Thymus (tissue), 11 donors: ENCODE measurements around the gene SPATA12. TPM values are rescaled to one million over a fixed set of nuclear protein-coding genes. Genes with fewer than 3 reads are reported as not detected.

Experiments
- DNase-seq, 9 donors: peaks; one replicate each; pipeline ENCODE4 v3.0.0-alpha.2; 2013; ENCODE audit warnings: low spot score in 9 of 9, low read depth in 6 of 9, missing footprints in 1 of 9
- H3K27ac ChIP-seq, 2 donors: one replicate each; pipeline ENCODE4 v1.5.1; 2013; ENCODE audit warnings: control low read depth in 1 of 2, low read depth in 1 of 2, low read length in 1 of 2, mild to moderate bottlenecking in 1 of 2, moderate library complexity in 1 of 2
- H3K27me3 ChIP-seq, 2 donors: one replicate each; pipeline ENCODE4 v1.5.1; 2013; ENCODE audit warnings: low read length in 1 of 2; ENCODE audit not compliant: control insufficient read depth in 2 of 2, insufficient read depth in 1 of 2
- H3K36me3 ChIP-seq, 2 donors: one replicate each; pipeline ENCODE4 v1.5.1; 2013; ENCODE audit warnings: low read length in 1 of 2, mild to moderate bottlenecking in 1 of 2, moderate library complexity in 1 of 2; ENCODE audit not compliant: control insufficient read depth in 2 of 2, insufficient read depth in 2 of 2
- H3K4me1 ChIP-seq, 2 donors: one replicate each; pipeline ENCODE4 v1.5.1; 2013; ENCODE audit warnings: low read length in 2 of 2; ENCODE audit not compliant: control insufficient read depth in 2 of 2, insufficient read depth in 2 of 2
- H3K4me3 ChIP-seq, 2 donors: one replicate each; pipeline ENCODE4 v1.5.1; 2013; ENCODE audit warnings: low read length in 2 of 2, control low read depth in 1 of 2, mild to moderate bottlenecking in 1 of 2
- H3K9me3 ChIP-seq, 2 donors: one replicate each; pipeline ENCODE4 v1.5.1; 2013; ENCODE audit warnings: low read length in 1 of 2, mild to moderate bottlenecking in 1 of 2; ENCODE audit not compliant: control insufficient read depth in 2 of 2, insufficient read depth in 1 of 2
- WGBS: extraction: QIAGEN DNeasy Blood & Tissue Kit; methylation state at CpG from one replicate; pipeline ENCODE4 v1.1.7; 2013; 5-methylcytosine and 5-hydroxymethylcytosine counted together
- polyA plus RNA-seq: library from polyadenylated mRNA; stranded (reverse); fragments of 200-250 nt; gene quantifications from one replicate; pipeline ENCODE4 v1.2.3, GENCODE V29; 2013
- total RNA-seq: library from RNA; stranded (reverse); fragments of 120-200 nt; gene quantifications from one replicate; pipeline ENCODE4 v1.2.4, GENCODE V29; 2013
- donor health status: healthy.

The SPATA12 gene
- total and polyA plus RNA-seq, 2 donors: 0.05 to 0.07 TPM

DNA sequence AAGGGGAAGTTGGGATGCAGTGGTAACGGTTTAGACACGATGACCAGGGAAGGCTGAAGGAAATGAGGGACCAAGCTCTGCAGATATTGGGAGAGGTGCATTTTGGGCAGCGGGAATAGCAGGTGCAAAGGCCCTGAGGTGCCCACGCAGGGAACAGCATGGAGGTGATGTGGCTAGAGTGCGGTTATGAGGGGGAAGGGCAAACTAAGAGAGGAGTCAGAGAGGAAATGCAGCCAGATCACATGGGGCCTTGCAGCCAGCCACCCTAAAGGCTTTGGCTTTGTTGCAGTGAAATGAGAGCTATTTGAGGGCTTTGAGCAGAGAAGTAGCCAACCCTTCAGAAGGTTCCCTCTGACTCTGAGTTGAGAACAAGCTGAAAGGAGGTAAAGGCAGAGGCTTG is 2.6 kb downstream of the SPATA12 start:
- 89% methylated on average over 5 of the region's 5 CpGs for WGBS
- Histone ChIP-seq H3K4me1 (peaks cover 0 to 3% of the 10 kb centered on the region in 2 donors), H3K27ac (no peak overlapping the region), H3K27me3 (no peaks in the 10 kb centered on the region), H3K4me3 (no peak overlapping the region), H3K9me3 (no peaks in the 10 kb centered on the region), H3K36me3 (no peaks in the 10 kb centered on the region)
- DNase-seq: no peak

DNA sequence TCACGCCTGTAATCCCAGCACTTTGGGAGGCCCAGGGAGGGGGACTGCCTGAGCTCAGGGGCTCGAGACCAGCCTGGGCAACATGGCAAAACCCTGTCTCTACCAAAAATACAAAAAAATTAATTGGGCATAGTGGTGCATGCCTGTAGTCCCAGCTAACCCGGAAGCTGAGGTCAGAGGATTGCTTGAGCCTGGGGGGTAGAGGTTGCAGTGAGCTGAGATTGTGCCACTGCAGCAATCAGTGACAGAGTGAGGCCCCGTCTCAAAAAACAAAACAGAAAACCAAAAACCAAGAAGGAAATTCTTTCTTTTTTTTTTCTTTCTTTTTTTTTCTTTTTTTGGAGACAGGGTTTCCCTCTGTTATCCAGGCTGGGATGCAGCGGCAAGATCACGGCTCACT is 3.5 kb downstream of the SPATA12 start:
- Histone ChIP-seq H3K27me3 (no peaks in the 10 kb centered on the region), H3K4me3 (no peak overlapping the region), H3K4me1 (peaks cover 0 to 3% of the 10 kb centered on the region in 2 donors), H3K9me3 (no peaks in the 10 kb centered on the region), H3K36me3 (no peaks in the 10 kb centered on the region), H3K27ac (no peak overlapping the region)
- WGBS: 92% methylated on average over 6 of the region's 6 CpGs
- DNase-seq: no peak

DNA sequence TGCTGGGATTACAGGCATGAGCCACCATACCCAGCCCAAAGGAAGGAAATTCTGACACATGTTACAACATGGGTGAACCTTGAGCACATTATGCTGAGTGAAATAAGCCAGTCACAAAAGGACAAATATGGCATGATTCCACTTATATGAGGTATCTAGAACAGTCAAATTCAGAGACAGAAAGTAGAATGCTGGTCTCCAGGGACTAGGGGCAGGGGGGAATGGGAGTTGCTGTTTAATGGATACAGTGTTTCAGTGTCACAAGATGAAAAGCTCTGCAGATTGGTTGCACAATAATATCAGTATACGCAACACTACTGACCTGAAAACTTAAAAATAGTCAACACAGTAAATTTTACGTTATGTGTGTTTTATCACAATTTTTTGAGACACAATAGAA is 4.1 kb downstream of the SPATA12 start:
- Histone ChIP-seq H3K4me1 (peaks cover 0 to 3% of the 10 kb centered on the region in 2 donors), H3K27me3 (no peaks in the 10 kb centered on the region), H3K4me3 (no peak overlapping the region), H3K36me3 (no peaks in the 10 kb centered on the region), H3K9me3 (no peaks in the 10 kb centered on the region), H3K27ac (no peak overlapping the region)
- 93% methylated on average over 2 of the region's 2 CpGs for WGBS
- no peak for DNase-seq

DNA sequence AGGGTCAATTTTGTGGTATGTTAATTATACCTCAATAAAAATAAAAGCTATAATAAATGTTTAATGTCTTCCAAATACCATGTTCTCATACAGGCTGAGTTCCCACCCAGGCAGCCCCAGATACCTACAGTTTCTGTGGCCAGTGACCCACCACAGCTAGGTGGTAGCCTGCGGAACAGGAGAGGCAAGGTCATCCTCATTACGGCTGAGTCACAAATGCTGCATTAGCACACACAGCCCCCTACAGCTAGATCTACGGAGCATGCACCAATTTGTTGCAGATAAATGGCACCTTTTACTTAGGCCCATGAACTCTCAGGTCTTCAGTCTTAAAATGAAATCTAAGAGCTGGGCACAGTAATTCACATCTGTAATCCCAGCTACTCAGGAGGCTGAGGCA is 5.1 kb downstream of the SPATA12 start:
- H3K9me3 ChIP-seq: no peaks in the 10 kb centered on the region
- H3K4me1 ChIP-seq: peaks cover 0 to 3% of the 10 kb centered on the region in 2 donors
- H3K27me3 ChIP-seq: no peaks in the 10 kb centered on the region
- DNase-seq: no peak
- WGBS: 98% methylated on average over 3 of the region's 3 CpGs
- no peak overlapping the region for H3K4me3 ChIP-seq
- no peaks in the 10 kb centered on the region for H3K36me3 ChIP-seq
- no peak overlapping the region for H3K27ac ChIP-seq

DNA sequence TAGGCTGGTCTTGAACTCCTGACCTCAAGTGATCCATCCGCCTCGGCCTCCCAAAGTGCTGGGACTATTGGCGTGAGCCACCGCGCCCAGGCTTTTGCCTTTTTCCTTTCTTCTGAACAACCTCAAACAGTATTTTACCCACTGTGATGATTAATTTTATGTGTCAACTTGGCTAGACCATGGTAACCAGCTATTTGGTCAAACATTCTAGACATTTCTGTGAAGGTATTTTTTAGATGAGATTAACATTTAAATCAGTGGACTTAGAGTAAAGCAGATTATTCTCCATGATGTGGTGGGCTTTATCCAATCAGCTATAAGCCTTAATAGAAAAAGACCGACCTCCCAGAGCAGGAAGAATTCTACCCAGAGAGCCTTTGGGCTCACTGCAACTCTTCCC is 6.0 kb downstream of the SPATA12 start:
- H3K9me3 ChIP-seq: no peaks in the 10 kb centered on the region
- no peak for DNase-seq
- H3K4me1 ChIP-seq: peaks cover 0 to 3% of the 10 kb centered on the region in 2 donors
- H3K36me3 ChIP-seq: no peaks in the 10 kb centered on the region
- H3K27ac ChIP-seq: no peak overlapping the region
- over 99% methylated on average over 6 of the region's 6 CpGs for WGBS
- H3K4me3 ChIP-seq: no peak overlapping the region
- no peaks in the 10 kb centered on the region for H3K27me3 ChIP-seq

DNA sequence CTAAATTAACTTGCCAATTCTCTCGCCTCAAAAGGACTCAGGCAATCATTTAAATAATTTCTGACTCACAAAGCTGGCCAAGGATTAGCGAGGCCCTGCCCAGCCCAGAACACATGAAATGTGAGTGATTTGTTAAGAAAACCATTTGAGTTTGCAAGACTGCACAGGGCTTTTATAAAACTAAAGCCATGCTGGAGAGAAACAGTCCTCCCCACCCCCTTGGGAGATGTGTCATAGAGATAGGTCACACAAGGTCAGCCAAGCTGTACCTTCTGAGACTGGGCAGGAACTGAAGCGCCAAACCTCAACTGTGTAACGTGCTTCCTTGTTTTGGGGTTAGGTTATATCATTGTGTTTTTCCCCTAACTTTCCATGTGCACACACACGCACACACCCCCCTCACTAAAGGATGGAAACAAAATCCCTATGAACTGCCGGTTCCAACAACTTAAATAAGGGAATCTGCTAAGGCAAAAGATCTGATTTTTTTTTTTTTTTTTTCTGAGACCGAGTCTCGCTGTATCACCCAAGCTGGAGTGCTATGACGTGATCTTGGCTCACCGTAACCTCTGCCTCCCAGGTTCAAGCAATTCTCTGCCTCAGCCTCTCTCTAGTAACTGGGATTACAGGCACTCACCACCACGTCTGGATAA is 8.1 kb downstream of the SPATA12 start:
- H3K9me3 ChIP-seq: no peaks in the 10 kb centered on the region
- 74% methylated on average over 11 of the region's 11 CpGs for WGBS
- H3K4me3 ChIP-seq: no peak overlapping the region
- H3K27me3 ChIP-seq: peaks cover 0 to 1% of the 10 kb centered on the region in 2 donors
- H3K27ac ChIP-seq: peak overlapping the region; percentile 37 to 53
- H3K4me1 ChIP-seq: peaks cover 0 to 1% of the 10 kb centered on the region in 2 donors
- H3K36me3 ChIP-seq: no peaks in the 10 kb centered on the region
- DNase-seq: peak in 1 of 9 donors; percentile 33

DNA sequence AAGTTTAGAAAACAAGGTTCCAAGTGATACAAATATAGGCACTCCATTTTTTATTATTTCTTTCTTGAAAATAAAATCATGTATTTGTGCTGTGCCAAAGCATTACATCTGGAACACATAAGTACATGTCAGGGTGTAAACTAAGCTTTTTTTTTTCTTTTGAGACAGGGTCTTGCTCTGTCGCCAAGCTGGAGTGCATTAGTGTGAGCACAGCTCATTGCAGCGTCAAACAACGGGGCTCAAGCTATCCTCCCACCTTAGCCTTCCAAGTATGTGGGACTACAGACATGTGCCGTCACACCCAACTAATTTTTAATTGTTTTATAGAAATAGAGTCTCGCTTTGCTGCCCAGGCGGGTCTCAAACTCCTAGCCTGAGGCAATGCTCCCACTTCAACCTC is 9.0 kb downstream of the SPATA12 start:
- no peak overlapping the region for H3K4me3 ChIP-seq
- peak overlapping the region in 1 of 2 donors; percentile 53 for H3K27ac ChIP-seq
- 49% methylated on average over 6 of the region's 6 CpGs for WGBS
- no peaks in the 10 kb centered on the region for H3K36me3 ChIP-seq
- no peaks in the 10 kb centered on the region for H3K9me3 ChIP-seq
- no peak for DNase-seq
- H3K4me1 ChIP-seq: peaks cover 0 to 2% of the 10 kb centered on the region in 2 donors
- peaks cover 0 to 3% of the 10 kb centered on the region in 2 donors for H3K27me3 ChIP-seq

DNA sequence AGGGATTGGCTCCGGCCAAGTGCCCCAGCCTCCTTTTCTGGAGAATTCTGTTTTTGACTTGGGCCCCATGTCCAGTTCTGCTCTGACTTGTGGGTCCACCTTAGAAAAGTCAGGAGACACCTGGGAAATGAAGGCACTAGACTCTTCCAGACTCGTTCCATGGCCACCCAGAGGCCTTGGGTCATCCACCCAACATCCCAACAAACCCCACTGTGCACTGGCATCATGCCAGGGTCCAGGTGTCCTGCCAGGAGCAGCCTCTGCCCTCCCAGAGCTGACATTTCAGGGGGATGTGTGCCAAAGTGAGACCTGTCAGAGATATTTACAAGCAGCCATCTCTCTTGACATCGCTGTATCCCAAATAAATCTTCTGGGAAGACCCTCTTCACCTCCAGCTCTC is 13.2 kb downstream of the SPATA12 start:
- Histone ChIP-seq H3K27ac (no peak overlapping the region), H3K27me3 (peaks cover 3 to 43% of the 10 kb centered on the region in 2 donors), H3K9me3 (no peaks in the 10 kb centered on the region), H3K36me3 (no peaks in the 10 kb centered on the region), H3K4me3 (no peak overlapping the region), H3K4me1 (peaks cover 7 to 8% of the 10 kb centered on the region in 2 donors)
- WGBS: 98% methylated on average over 3 of the region's 3 CpGs
- no peak for DNase-seq

DNA sequence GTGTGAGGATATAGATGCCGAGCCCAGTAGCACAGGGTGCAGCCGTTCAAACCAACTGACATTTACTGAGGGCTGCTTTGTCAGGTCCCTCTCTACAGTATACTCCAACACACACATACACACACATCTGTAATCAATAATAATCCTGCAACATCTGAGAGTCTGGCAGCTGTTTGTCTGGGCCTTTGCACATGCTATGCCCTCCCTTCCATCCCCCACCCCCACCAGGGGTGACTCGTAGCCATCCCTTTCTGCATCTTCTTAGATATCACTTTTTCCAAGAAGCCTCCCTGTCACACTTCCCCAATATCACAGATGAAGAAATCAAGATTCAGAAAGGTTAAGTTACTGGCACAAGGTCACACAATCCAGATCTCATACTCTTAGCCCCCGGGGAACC is 13.7 kb downstream of the SPATA12 start:
- no peak for DNase-seq
- Histone ChIP-seq H3K27ac (no peak overlapping the region), H3K4me3 (no peak overlapping the region), H3K4me1 (peaks cover 10 to 12% of the 10 kb centered on the region in 2 donors), H3K36me3 (no peaks in the 10 kb centered on the region), H3K27me3 (peaks cover 7 to 48% of the 10 kb centered on the region in 2 donors), H3K9me3 (no peaks in the 10 kb centered on the region)
- 95% methylated on average over 4 of the region's 4 CpGs for WGBS
